Neural crest cell (in vitro differentiated cells): ENCODE measurements around the gene MPPED2. TPM values are rescaled to one million over a fixed set of nuclear protein-coding genes. Genes with fewer than 3 reads are reported as not detected.
A peak's percentile ranks its signal among the peaks of the same experiment; 100 is the strongest.

ENCODE experiments used
- DNase-seq: peaks from one replicate; pipeline ENCODE4 v3.0.0; 2021; ENCODE audit warnings: low read depth, mixed read lengths, low spot score
- H3K27ac Mint-ChIP-seq: one replicate; pipeline ENCODE4 v1.8.0; 2021; ENCODE audit warnings: mild to moderate bottlenecking, mixed read lengths; ENCODE audit not compliant: unreplicated experiment
- H3K27me3 Mint-ChIP-seq: 2 replicates; pipeline ENCODE4 v1.8.0; 2021; ENCODE audit warnings: low read depth, mild to moderate bottlenecking, mixed read lengths
- H3K36me3 Mint-ChIP-seq: 2 replicates; pipeline ENCODE4 v1.8.0; 2021; ENCODE audit warnings: low read depth, mild to moderate bottlenecking, mixed read lengths
- H3K4me1 Mint-ChIP-seq: 2 replicates; pipeline ENCODE4 v1.8.0; 2021; ENCODE audit warnings: mixed read lengths
- H3K4me3 Mint-ChIP-seq: one replicate; pipeline ENCODE4 v1.8.0; 2021; ENCODE audit warnings: mild to moderate bottlenecking, mixed read lengths
- H3K9me3 Mint-ChIP-seq: 2 replicates; pipeline ENCODE4 v1.8.0; 2021; ENCODE audit warnings: mixed read lengths
- total RNA-seq: library from RNA; stranded (reverse); gene quantifications from 2 replicates; pipeline ENCODE4 v1.2.1, GENCODE V29; 2021
- TF ChIP-seq, protein P1 (sequence below): fragments of 200-600 bp; sonication (generic); conservative IDR thresholded peaks from 2 replicates; pipeline ENCODE4 v1.5.0; 2021; ENCODE audit warnings: antibody characterized with exemption, mild to moderate bottlenecking

Gene MPPED2
- total RNA-seq, 1 donor from 2014 or later: 3.1 TPM

DNA sequence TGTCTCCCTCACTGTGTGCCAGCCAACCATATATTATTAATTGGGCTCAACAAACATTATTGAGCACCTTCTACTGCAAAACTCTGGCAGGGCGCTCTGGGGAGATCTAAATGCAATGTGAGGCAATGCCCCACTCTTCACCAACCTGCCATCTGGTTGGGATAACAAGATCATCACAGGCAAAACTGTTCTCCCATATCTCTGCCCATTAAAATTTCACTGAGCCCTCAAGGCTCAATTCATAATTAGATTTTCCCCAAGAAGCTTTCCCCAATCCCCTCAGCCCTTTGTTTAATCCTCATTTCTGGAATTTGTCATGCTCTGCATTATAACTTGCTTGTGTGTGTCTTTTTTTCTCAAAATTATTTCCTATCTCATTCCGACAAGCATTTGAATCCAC lies 156.6 kb downstream of the MPPED2 start:
- H3K27me3 Mint-ChIP-seq: no peaks in the 10 kb centered on the region
- H3K36me3 Mint-ChIP-seq: no peaks in the 10 kb centered on the region
- no peak for DNase-seq
- H3K27ac Mint-ChIP-seq: no peak overlapping the region
- H3K4me3 Mint-ChIP-seq: no peak overlapping the region
- H3K9me3 Mint-ChIP-seq: no peaks in the 10 kb centered on the region
- TF ChIP-seq, protein P1, sequence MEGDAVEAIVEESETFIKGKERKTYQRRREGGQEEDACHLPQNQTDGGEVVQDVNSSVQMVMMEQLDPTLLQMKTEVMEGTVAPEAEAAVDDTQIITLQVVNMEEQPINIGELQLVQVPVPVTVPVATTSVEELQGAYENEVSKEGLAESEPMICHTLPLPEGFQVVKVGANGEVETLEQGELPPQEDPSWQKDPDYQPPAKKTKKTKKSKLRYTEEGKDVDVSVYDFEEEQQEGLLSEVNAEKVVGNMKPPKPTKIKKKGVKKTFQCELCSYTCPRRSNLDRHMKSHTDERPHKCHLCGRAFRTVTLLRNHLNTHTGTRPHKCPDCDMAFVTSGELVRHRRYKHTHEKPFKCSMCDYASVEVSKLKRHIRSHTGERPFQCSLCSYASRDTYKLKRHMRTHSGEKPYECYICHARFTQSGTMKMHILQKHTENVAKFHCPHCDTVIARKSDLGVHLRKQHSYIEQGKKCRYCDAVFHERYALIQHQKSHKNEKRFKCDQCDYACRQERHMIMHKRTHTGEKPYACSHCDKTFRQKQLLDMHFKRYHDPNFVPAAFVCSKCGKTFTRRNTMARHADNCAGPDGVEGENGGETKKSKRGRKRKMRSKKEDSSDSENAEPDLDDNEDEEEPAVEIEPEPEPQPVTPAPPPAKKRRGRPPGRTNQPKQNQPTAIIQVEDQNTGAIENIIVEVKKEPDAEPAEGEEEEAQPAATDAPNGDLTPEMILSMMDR: no peak
- peaks cover 6% of the 10 kb centered on the region for H3K4me1 Mint-ChIP-seq

DNA sequence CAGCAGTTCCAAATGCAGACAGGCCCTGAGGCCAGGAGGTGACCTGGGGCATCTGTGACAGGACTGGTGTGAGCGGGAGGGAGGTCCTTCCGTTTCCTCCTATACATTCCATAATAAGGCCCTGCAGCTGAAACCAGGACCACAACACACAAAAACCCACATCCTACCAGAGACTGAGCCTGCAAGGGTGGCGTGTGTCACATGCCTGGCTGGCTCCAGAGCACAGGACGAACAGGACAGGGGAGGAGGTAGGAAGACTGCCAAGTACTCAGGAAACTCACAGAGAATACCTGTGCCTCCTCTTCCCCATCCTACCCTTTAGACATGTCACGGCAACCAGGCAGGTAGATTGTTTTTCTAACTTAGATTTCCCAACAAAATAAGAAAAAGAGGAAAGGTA lies 159.4 kb downstream of the MPPED2 start:
- Mint-ChIP-seq H3K36me3 (no peaks in the 10 kb centered on the region), H3K4me1 (peaks cover 31% of the 10 kb centered on the region), H3K4me3 (no peak overlapping the region), H3K27ac (no peak overlapping the region), H3K27me3 (no peaks in the 10 kb centered on the region), H3K9me3 (no peaks in the 10 kb centered on the region)
- DNase-seq: no peak
- TF ChIP-seq, protein P1: no peak

DNA sequence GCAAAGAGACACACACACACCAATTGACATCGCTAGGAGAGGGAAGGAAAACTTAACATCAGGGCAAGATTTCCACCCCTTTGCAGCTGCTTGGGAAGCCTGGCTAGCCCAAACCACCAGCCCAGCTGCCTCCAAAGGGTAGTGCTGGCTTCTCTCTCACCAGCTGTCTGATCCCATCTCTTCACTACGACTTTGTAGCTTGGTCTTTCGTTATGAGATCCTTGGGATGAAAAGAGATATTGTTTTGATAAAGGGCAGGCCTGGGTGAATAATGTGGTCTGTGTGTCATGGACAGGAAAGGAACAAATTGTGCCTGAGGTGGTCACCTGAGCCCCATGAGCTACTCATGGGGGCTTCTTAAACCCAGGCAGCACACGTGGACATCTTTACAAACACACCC lies 161.3 kb downstream of the MPPED2 start:
- Mint-ChIP-seq H3K4me1 (peaks cover 33% of the 10 kb centered on the region), H3K36me3 (no peaks in the 10 kb centered on the region), H3K4me3 (no peak overlapping the region), H3K9me3 (no peaks in the 10 kb centered on the region), H3K27me3 (no peaks in the 10 kb centered on the region), H3K27ac (no peak overlapping the region)
- no peak for DNase-seq
- TF ChIP-seq, protein P1: no peak

DNA sequence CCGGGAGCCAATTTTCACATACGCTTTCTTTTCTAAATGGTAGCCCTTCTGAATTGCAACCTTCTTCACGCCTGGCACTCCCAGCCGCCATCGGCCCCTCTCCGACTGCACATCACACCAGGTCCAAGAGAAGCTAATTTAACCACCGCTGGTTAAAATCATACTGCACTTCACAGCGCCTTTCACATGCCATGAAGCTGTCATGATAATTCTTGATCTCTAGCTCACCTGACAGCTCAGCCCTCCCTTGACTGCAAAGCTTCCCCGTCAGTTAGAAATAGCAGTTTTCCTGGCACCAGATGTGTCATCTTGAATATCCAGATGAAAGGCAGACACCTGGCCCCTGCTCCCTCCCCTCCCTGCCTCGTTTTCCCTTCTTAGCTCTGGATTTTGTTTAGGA lies 161.8 kb downstream of the MPPED2 start:
- H3K27ac Mint-ChIP-seq: no peak overlapping the region
- H3K27me3 Mint-ChIP-seq: no peaks in the 10 kb centered on the region
- H3K4me3 Mint-ChIP-seq: no peak overlapping the region
- peaks cover 33% of the 10 kb centered on the region for H3K4me1 Mint-ChIP-seq
- no peaks in the 10 kb centered on the region for H3K36me3 Mint-ChIP-seq
- no peaks in the 10 kb centered on the region for H3K9me3 Mint-ChIP-seq
- no peak for DNase-seq
- TF ChIP-seq, protein P1: no peak

DNA sequence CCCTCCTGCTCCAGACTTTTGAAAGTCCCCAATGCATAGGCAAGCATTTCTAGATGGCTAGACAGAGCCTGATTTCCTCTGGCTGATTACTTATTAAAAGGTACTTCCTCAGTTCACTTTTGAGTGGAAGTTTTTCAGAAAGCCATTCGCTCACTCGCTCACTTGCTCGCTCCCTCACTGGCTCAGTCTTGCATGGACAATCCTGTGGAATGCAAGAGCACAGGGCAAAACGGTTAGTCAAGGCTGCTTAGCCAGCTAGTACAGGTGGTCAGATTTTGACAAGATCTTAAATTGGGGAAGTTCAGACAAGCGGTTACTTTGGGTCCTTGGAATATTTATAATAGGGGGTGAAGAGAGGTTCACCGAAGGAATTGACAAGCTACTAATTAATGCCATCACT lies 162.3 kb downstream of the MPPED2 start:
- H3K4me1 Mint-ChIP-seq: peaks cover 33% of the 10 kb centered on the region
- H3K4me3 Mint-ChIP-seq: no peak overlapping the region
- no peaks in the 10 kb centered on the region for H3K9me3 Mint-ChIP-seq
- H3K27me3 Mint-ChIP-seq: no peaks in the 10 kb centered on the region
- TF ChIP-seq, protein P1: no peak
- H3K27ac Mint-ChIP-seq: peak overlapping the region; percentile 48
- DNase-seq: no peak
- H3K36me3 Mint-ChIP-seq: no peaks in the 10 kb centered on the region

DNA sequence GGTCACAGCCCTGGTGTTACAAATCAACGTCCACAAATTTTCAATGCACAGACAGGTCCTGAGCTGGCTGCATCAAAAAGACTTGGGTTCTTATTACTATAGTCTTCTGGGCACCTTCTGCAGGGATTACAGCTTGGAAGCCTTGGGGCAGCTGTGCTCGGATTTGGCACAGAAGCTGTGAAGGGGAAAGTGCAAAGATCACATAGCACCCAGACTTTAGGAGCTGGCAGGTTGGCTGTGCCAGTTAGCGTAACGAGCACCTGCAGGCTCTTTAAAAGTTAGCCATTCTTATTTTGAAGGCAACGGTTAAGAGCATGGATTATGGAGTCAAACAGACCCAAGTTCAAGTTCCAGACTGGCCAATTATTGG lies 162.9 kb downstream of the MPPED2 start:
- Mint-ChIP-seq H3K27ac (no peak overlapping the region), H3K36me3 (no peaks in the 10 kb centered on the region), H3K4me3 (no peak overlapping the region), H3K4me1 (peaks cover 33% of the 10 kb centered on the region), H3K27me3 (no peaks in the 10 kb centered on the region), H3K9me3 (no peaks in the 10 kb centered on the region)
- TF ChIP-seq, protein P1: no peak
- no peak for DNase-seq
